Astrocyte (in vitro differentiated cells and primary cell): ENCODE results near the gene EPB41.

Experiments
- CTCF ChIP-seq: IDR thresholded peaks from 2 replicates; pipeline ENCODE4 v1.5.1; 2011; ENCODE audit warnings: low read depth, mild to moderate bottlenecking, inconsistent platforms, low read length, moderate library complexity; ENCODE audit not compliant: insufficient read depth
- EZH2 ChIP-seq: IDR thresholded peaks from 2 replicates; pipeline ENCODE4 v1.6.1; 2012; ENCODE audit warnings: mild to moderate bottlenecking, low read length, inconsistent platforms; ENCODE audit not compliant: insufficient read depth

- TF ChIP-seq CTCF = no peak
- TF ChIP-seq EZH2 = no peak
Measured at GRCh38 chr1:29167904-29168303, 253.5 kb downstream of the EPB41 start.
